Ishikawa (cell line): ENCODE data around the gene PTMS.

Experiments
- CEBPB ChIP-seq: IDR thresholded peaks from 2 replicates; pipeline ENCODE4 v1.6.1; 2012
- CREB1 ChIP-seq: IDR thresholded peaks from 2 replicates; pipeline ENCODE4 v1.6.1; 2012; ENCODE audit warnings: low read depth
- EGR1 ChIP-seq: IDR thresholded peaks from 2 replicates; pipeline ENCODE4 v1.6.1; 2012
- EP300 ChIP-seq: IDR thresholded peaks from 2 replicates; pipeline ENCODE4 v1.6.1; 2012; ENCODE audit warnings: borderline replicate concordance
- FOXM1 ChIP-seq: IDR thresholded peaks from 2 replicates; pipeline ENCODE4 v1.6.1; 2012; ENCODE audit warnings: low read depth, borderline replicate concordance
- MAX ChIP-seq: IDR thresholded peaks from 2 replicates; pipeline ENCODE4 v1.6.1; 2012
- NFIC ChIP-seq: IDR thresholded peaks from 2 replicates; pipeline ENCODE4 v1.6.1; 2012
- RAD21 ChIP-seq: IDR thresholded peaks from 2 replicates; pipeline ENCODE4 v1.6.1; 2012; ENCODE audit warnings: low read depth
- REST ChIP-seq: IDR thresholded peaks from 2 replicates; pipeline ENCODE4 v1.6.1; 2012; ENCODE audit warnings: low read depth, mild to moderate bottlenecking
- TAF1 ChIP-seq: IDR thresholded peaks from 2 replicates; pipeline ENCODE4 v1.6.1; 2012; ENCODE audit warnings: low read depth, mild to moderate bottlenecking
- TCF12 ChIP-seq: IDR thresholded peaks from 2 replicates; pipeline ENCODE4 v1.6.1; 2012; ENCODE audit warnings: low read depth
- TEAD4 ChIP-seq: IDR thresholded peaks from 2 replicates; pipeline ENCODE4 v1.6.1; 2012
- USF1 ChIP-seq: IDR thresholded peaks from 2 replicates; pipeline ENCODE4 v1.6.1; 2012
- YY1 ChIP-seq: IDR thresholded peaks from 2 replicates; pipeline ENCODE4 v1.6.1; 2012; ENCODE audit warnings: low read depth
- ZBTB7A ChIP-seq: IDR thresholded peaks from 2 replicates; pipeline ENCODE4 v1.6.1; 2012; ENCODE audit warnings: low read depth

The PTMS gene

GRCh38 chr12:6774499-6775062 is 8.4 kb downstream of the PTMS start:
- no peak for TF ChIP-seq ZBTB7A
- TF ChIP-seq TAF1: no peak
- no peak for TF ChIP-seq REST
- TF ChIP-seq EGR1: no peak
- no peak for TF ChIP-seq USF1
- no peak for TF ChIP-seq MAX
- no peak for TF ChIP-seq NFIC
- TF ChIP-seq EP300: no peak
- TF ChIP-seq CEBPB: no peak

GRCh38 chr12:6775185-6776174 is 9.3 kb downstream of the PTMS start:
- TF ChIP-seq EP300: no peak
- no peak for TF ChIP-seq TCF12
- TF ChIP-seq ZBTB7A: no peak

GRCh38 chr12:6777386-6777785 is 11.2 kb downstream of the PTMS start:
- no peak for TF ChIP-seq NFIC
- no peak for TF ChIP-seq REST
- TF ChIP-seq TCF12: no peak
- no peak for TF ChIP-seq RAD21
- TF ChIP-seq FOXM1: no peak
- TF ChIP-seq ZBTB7A: no peak
- TF ChIP-seq CREB1: no peak
- TF ChIP-seq TEAD4: no peak
- TF ChIP-seq TAF1: no peak
- no peak for TF ChIP-seq MAX
- TF ChIP-seq YY1: no peak
- no peak for TF ChIP-seq CEBPB
- TF ChIP-seq EP300: no peak
- no peak for TF ChIP-seq EGR1
- TF ChIP-seq USF1: no peak

- TF ChIP-seq EGR1: no peak
- no peak for TF ChIP-seq CREB1
- TF ChIP-seq TAF1: no peak
- TF ChIP-seq EP300: no peak
- TF ChIP-seq REST: no peak
These were observed 12.0 kb downstream of the PTMS start for GRCh38 chr12:6778217-6778573.
